ENCODE data around the gene IMP4.

- no peak for TF ChIP-seq MTF2 (CRISPR knock-in tag; IDR thresholded peaks at IDR 0.05; ENCODE audit: borderline replicate concordance)
- no peak for TF ChIP-seq NCOA2 (CRISPR knock-in tag; IDR thresholded peaks at IDR 0.05)
- no peak for TF ChIP-seq REXO4 (CRISPR knock-in tag; IDR thresholded peaks at IDR 0.05; ENCODE audit: borderline replicate concordance)
- TF ChIP-seq SIN3A (IDR thresholded peaks at IDR 0.05; ENCODE audit: borderline replicate concordance, low read depth, low read length): no peak
- no peak for TF ChIP-seq ZNF572 (CRISPR knock-in tag; IDR thresholded peaks at IDR 0.05)
- no peak for TF ChIP-seq TBP (CRISPR knock-in tag; IDR thresholded peaks at IDR 0.05)
- no peak for TF ChIP-seq TAF1 (CRISPR knock-in tag; IDR thresholded peaks at IDR 0.05)
- no peak for TF ChIP-seq RNF2 (conservative IDR thresholded peaks at IDR 0.05; ENCODE audit: low read depth)
- TF ChIP-seq CSRNP2 (CRISPR knock-in tag; conservative IDR thresholded peaks at IDR 0.05; ENCODE audit: low read depth): no peak
These were observed 50.7 kb downstream of the IMP4 start for GRCh38 chr2:130393318-130393910.
